Stomach (tissue), 4 donors: ENCODE results near the gene AUTS2.

Experiments
- POLR2A ChIP-seq, 4 donors: fragments of 450-650 bp; IDR thresholded peaks; one replicate each; pipeline ENCODE4 v1.6.1; 2016; ENCODE audit warnings: antibody characterized with exemption in 4 of 4, control low read depth in 2 of 4, mild to moderate bottlenecking in 1 of 4, moderate library complexity in 1 of 4
- POLR2AphosphoS5 ChIP-seq, 3 donors: sonication (generic); formaldehyde crosslinking; IDR thresholded peaks; one replicate each; pipeline ENCODE4 v1.6.1; 2016; ENCODE audit warnings: antibody characterized with exemption in 3 of 3
- TF ChIP-seq, protein P1 (sequence below), 7 experiments: fragments of 450-650 bp in 4 of 7; fragments of 200-600 bp in 3 of 7; sonication (generic) in 3 of 7; IDR thresholded peaks; one replicate each; pipeline ENCODE4 v1.5.1; 2016 to 2019; ENCODE audit warnings: antibody characterized with exemption in 7 of 7, control low read depth in 2 of 7, mild to moderate bottlenecking in 1 of 7

- TF ChIP-seq, protein P1, sequence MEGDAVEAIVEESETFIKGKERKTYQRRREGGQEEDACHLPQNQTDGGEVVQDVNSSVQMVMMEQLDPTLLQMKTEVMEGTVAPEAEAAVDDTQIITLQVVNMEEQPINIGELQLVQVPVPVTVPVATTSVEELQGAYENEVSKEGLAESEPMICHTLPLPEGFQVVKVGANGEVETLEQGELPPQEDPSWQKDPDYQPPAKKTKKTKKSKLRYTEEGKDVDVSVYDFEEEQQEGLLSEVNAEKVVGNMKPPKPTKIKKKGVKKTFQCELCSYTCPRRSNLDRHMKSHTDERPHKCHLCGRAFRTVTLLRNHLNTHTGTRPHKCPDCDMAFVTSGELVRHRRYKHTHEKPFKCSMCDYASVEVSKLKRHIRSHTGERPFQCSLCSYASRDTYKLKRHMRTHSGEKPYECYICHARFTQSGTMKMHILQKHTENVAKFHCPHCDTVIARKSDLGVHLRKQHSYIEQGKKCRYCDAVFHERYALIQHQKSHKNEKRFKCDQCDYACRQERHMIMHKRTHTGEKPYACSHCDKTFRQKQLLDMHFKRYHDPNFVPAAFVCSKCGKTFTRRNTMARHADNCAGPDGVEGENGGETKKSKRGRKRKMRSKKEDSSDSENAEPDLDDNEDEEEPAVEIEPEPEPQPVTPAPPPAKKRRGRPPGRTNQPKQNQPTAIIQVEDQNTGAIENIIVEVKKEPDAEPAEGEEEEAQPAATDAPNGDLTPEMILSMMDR (IDR thresholded peaks at IDR 0.05): no peak
- TF ChIP-seq POLR2A (IDR thresholded peaks at IDR 0.05): no peak
- TF ChIP-seq POLR2AphosphoS5 (IDR thresholded peaks at IDR 0.05): no peak
These were observed 397.8 kb downstream of the AUTS2 start for GRCh38 chr7:69996121-69996520.
